AG04450 (cell line): ENCODE results near the gene ARFIP1. TPM values are rescaled to one million over a fixed set of nuclear protein-coding genes. Genes with fewer than 3 reads are reported as not detected.

Experiments
- CTCF ChIA-PET: fragments of 300-600, 350-600 bp; formaldehyde crosslinking; extraction: SDS; loops from one replicate; lab custom pipeline; 2022; ENCODE audit warnings: antibody characterized with exemption, inconsistent platforms; lab: Charles Lee
- POLR2A ChIA-PET: fragments of 350-600 bp; formaldehyde crosslinking; extraction: SDS; loops from one replicate; lab custom pipeline; 2021; ENCODE audit warnings: antibody characterized with exemption, inconsistent platforms; lab: Yijun Ruan, JAX
- DNase-seq: peaks from one replicate; pipeline ENCODE4 v3.0.0-alpha.2; 2011; ENCODE audit warnings: low read depth, low spot score
- H3K27ac ChIP-seq: one replicate; pipeline ENCODE4 v1.5.1; 2012; ENCODE audit warnings: low read depth, low read length, control low read depth
- H3K27me3 ChIP-seq: one replicate; pipeline ENCODE4 v1.6.0; 2012; ENCODE audit warnings: low read length; ENCODE audit not compliant: control insufficient read depth, insufficient read depth
- H3K4me3 ChIP-seq: 2 replicates; pipeline ENCODE4 v1.5.1; 2011; ENCODE audit warnings: mild to moderate bottlenecking, low read depth, low read length, control low read depth
- H3K9me3 ChIP-seq: 2 replicates; pipeline ENCODE4 v1.5.1; 2012; ENCODE audit warnings: low read length; ENCODE audit not compliant: control insufficient read depth, insufficient read depth
- polyA plus RNA-seq: library from polyadenylated mRNA; depleted of rRNA; stranded (reverse); fragments of >200 nt; gene quantifications from 2 replicates; pipeline ENCODE4 v1.2.3, GENCODE V29; 2011
- TF ChIP-seq, protein P1 (sequence below): IDR thresholded peaks from 2 replicates; pipeline ENCODE4 v1.5.1; 2011; ENCODE audit warnings: low read depth, low read length, control low read depth, inconsistent platforms

ARFIP1 gene
- polyA plus RNA-seq, 1 experiment, result 42.0 TPM

DNA sequence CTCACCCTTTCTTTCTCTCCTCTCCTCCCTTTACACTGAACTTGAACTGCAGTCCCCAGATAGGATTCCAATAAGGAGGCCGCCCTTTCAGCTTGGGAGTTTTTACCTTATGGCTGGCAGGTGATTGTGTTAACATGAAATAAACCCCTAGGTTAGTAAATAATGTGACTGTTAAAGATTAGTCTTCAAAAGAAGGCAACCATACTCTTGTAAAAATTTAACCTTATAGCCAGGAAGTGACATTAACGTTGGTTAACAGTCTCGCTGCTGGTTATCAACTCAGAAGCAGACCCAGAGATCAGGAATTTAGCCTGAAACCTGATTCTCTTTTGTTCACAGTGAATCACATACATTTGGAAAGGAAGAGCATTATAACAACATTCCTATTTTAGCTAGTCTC, 171.6 kb downstream of the ARFIP1 start:
- DNase-seq, result no peak
- ChIA-PET POLR2A (no interaction called here), CTCF (no interaction called here)
- TF ChIP-seq, protein P1, sequence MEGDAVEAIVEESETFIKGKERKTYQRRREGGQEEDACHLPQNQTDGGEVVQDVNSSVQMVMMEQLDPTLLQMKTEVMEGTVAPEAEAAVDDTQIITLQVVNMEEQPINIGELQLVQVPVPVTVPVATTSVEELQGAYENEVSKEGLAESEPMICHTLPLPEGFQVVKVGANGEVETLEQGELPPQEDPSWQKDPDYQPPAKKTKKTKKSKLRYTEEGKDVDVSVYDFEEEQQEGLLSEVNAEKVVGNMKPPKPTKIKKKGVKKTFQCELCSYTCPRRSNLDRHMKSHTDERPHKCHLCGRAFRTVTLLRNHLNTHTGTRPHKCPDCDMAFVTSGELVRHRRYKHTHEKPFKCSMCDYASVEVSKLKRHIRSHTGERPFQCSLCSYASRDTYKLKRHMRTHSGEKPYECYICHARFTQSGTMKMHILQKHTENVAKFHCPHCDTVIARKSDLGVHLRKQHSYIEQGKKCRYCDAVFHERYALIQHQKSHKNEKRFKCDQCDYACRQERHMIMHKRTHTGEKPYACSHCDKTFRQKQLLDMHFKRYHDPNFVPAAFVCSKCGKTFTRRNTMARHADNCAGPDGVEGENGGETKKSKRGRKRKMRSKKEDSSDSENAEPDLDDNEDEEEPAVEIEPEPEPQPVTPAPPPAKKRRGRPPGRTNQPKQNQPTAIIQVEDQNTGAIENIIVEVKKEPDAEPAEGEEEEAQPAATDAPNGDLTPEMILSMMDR, result no peak
- H3K27me3 ChIP-seq, result peaks cover 3% of the 10 kb centered on the region
- H3K27ac ChIP-seq, result no peak overlapping the region
- H3K4me3 ChIP-seq, result no peak overlapping the region
- H3K9me3 ChIP-seq, result no peaks in the 10 kb centered on the region

DNA sequence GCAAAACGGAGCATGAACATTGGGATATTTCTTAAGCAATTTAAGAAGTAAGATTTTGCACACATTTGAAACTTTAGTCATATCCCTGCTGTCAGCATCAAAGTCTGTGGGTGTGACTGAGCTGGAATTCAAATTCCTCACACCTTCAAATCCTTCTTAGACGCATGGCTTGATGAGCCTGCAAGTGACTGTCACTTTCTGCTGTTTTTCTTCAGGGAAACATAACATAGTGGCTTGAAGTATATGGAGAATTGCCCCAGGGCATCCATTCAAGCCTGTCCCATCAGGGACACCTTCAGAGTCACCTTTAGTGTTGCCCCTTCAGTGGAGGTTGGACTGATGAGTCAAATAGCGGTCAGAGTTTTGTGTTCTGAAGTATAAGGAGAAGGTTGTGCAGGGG, 173.8 kb downstream of the ARFIP1 start:
- TF ChIP-seq, protein P1, result no peak
- H3K27ac ChIP-seq, result no peak overlapping the region
- H3K9me3 ChIP-seq, result no peaks in the 10 kb centered on the region
- no peak overlapping the region for H3K4me3 ChIP-seq
- peaks cover 3% of the 10 kb centered on the region for H3K27me3 ChIP-seq
- DNase-seq, result no peak
- POLR2A ChIA-PET, result no interaction called here
- CTCF ChIA-PET, result no interaction called here

GRCh38 chr4:152954741-152955140, 175.0 kb downstream of the ARFIP1 start:
- POLR2A ChIA-PET, result no interaction called here
- CTCF ChIA-PET, result interaction anchor here (1.2 kb wide), 1 partner anchor 20 kb away, joined by 3 read pairs; no protein-coding TSS in a partner anchor

DNA sequence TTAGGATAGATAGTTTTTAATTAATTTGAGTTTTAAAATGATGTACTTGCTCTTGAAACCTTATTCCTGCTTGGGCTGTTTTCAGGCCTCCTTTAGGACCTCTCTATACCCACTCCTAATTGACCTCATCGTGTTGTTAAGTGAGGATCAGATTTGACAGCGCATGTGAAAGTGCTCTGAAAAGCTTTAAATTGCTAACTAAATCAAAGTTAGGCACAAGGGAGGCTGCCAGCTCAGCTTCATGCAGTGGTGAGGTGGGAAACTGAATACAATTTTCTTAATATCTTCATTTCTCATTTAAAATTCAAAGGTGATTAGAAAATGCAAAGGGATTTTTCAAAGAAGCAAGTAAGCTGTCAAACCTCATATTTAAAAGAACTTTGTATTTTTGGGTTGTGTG, 176.4 kb downstream of the ARFIP1 start:
- H3K9me3 ChIP-seq, result no peaks in the 10 kb centered on the region
- CTCF ChIA-PET, result interaction anchor here (1.1 kb wide), 1 partner anchor 129 kb away, joined by 3 read pairs; no protein-coding TSS in a partner anchor
- H3K27me3 ChIP-seq, result peaks cover 3% of the 10 kb centered on the region
- H3K27ac ChIP-seq, result no peak overlapping the region
- no peak overlapping the region for H3K4me3 ChIP-seq
- TF ChIP-seq, protein P1, result no peak
- POLR2A ChIA-PET, result interaction anchor here (1.6 kb wide), 1 partner anchor 17 kb away, joined by 3 read pairs; no protein-coding TSS in a partner anchor
- no peak for DNase-seq

More at GRCh38 chr4:152954741-152955140, 175.0 kb downstream of the ARFIP1 start:
- Histone ChIP-seq H3K4me3 (no peak overlapping the region), H3K27ac (no peak overlapping the region), H3K27me3 (peaks cover 3% of the 10 kb centered on the region), H3K9me3 (no peaks in the 10 kb centered on the region)
- TF ChIP-seq, protein P1, result no peak
- DNase-seq, result no peak

- H3K27ac ChIP-seq, result no peak overlapping the region
- CTCF ChIA-PET, result interaction anchor here (0.6 to 1.1 kb wide), 3 partner anchors 12 to 129 kb away, joined by 3 read pairs; no protein-coding TSS in a partner anchor
- H3K4me3 ChIP-seq, result no peak overlapping the region
- TF ChIP-seq, protein P1, result no peak
- peaks cover 3% of the 10 kb centered on the region for H3K27me3 ChIP-seq
- POLR2A ChIA-PET, result interaction anchor here (1.6 kb wide), 1 partner anchor 16 kb away, joined by 3 read pairs; no protein-coding TSS in a partner anchor
- H3K9me3 ChIP-seq, result no peaks in the 10 kb centered on the region
- peak; percentile 18 for DNase-seq
These were observed 177.1 kb downstream of the ARFIP1 start for GRCh38 chr4:152956650-152957436.
